GM18499 (cell line): Measurements from ENCODE around the gene DUOX2.
"Not testable (repeated sequence)": the region's sequence is repeated elsewhere in the genome, so short reads cannot be mapped to it uniquely, and the experiment has no call there.

ENCODE experiments used
- ATAC-seq: cut with Tn5 transposase; IDR thresholded peaks from one replicate; pipeline ENCODE4 v1.9.1; 2021; ENCODE audit warnings: moderate number of reproducible peaks; ENCODE audit not compliant: insufficient read depth, unreplicated experiment

Gene DUOX2

GRCh38 chr15:45104170-45104569 is 9.8 kb downstream of the DUOX2 start:
- not testable (repeated sequence) for ATAC-seq

DNA sequence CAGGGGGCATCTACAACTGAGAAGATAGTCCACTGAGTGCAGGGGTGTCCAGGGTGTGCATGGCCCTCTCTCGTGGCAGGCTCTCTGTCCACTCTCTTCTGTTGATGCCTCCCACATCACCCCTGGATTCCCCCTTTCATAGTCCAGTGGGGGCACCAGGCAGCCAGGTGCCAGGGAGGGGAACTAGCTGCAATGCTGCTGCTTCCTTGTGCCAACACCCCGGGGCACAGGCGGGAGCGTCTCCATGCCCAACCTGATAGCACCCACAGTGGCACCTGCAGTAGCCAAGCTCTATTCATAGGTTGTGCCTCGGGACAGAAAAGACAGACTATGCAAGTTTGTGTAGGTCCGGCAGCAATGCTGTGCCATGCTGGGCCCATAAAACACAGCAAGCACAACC is 11.7 kb downstream of the DUOX2 start:
- ATAC-seq, result no peak

- no peak for ATAC-seq
These were observed 12.2 kb downstream of the DUOX2 start for GRCh38 chr15:45101749-45102148.

GRCh38 chr15:45100884-45101625 is 12.9 kb downstream of the DUOX2 start:
- ATAC-seq, result no peak

- ATAC-seq, result no peak
These were observed 14.3 kb downstream of the DUOX2 start for GRCh38 chr15:45099549-45100165.

GRCh38 chr15:45097466-45097865 is 16.5 kb downstream of the DUOX2 start:
- no peak for ATAC-seq

GRCh38 chr15:45095661-45096060 is 18.3 kb downstream of the DUOX2 start:
- ATAC-seq, result no peak

GRCh38 chr15:45094358-45094730 is 19.6 kb downstream of the DUOX2 start:
- no peak for ATAC-seq

GRCh38 chr15:45093622-45094357 is 20.2 kb downstream of the DUOX2 start:
- no peak for ATAC-seq

DNA sequence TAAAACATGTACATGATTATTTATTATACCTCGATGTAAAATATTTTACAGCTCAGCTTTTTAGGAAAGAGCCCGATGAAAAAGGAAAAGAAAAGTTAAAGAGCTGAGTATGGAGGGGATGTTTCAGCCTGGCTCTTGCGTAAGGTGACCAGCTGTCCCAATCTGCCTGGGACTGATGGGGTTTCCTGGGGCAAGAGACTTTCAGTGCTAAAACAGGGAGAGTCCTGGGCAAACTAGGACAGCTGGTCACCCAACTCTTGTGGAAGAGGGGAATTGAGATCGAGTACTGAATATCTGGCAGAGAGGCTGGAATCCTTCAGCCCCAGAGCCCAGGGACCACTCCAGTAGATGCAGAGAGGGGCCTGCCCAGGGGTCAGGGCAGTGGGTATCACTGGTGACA is 21.0 kb downstream of the DUOX2 start:
- no peak for ATAC-seq

DNA sequence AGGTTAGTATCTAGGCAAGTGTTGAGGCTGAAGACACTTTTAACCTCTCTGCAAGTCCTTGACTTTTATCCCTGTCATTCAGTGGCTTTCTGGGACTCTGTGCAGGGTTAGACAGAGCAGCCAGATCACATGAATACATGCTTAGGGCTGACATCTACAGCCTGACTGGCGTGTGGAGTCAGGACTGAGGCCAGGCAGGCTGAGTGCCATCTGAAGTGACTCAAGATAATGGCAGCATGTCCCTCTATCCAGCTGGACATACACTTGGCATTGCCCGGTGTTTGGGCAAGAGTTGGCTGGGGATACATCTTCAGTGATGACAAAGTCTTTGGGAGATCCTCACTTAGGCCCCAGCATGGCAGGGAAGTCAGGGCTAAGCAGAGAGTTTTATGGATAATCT is 22.4 kb downstream of the DUOX2 start:
- ATAC-seq, result no peak

DNA sequence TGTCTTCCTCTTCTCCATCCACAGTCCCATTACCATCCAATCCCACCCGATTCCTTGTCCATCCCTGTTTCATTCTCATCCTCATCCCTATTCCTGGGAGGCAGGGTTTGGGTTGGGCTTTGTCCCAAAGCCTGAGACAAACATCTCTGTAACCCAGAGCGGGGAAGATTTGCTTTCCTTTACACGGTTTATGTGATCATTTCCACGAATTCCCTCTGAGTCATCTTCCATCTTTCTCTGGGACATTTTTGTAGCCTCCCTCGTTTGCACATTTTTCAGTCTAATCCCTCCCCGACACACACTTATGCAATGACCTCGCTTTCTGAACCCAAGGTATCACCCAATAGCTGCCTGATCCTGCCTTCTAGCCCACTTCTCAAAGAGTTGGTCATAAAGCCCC is 22.8 kb downstream of the DUOX2 start:
- no peak for ATAC-seq

GRCh38 chr15:45089712-45090373 is 24.1 kb downstream of the DUOX2 start:
- no peak for ATAC-seq

DNA sequence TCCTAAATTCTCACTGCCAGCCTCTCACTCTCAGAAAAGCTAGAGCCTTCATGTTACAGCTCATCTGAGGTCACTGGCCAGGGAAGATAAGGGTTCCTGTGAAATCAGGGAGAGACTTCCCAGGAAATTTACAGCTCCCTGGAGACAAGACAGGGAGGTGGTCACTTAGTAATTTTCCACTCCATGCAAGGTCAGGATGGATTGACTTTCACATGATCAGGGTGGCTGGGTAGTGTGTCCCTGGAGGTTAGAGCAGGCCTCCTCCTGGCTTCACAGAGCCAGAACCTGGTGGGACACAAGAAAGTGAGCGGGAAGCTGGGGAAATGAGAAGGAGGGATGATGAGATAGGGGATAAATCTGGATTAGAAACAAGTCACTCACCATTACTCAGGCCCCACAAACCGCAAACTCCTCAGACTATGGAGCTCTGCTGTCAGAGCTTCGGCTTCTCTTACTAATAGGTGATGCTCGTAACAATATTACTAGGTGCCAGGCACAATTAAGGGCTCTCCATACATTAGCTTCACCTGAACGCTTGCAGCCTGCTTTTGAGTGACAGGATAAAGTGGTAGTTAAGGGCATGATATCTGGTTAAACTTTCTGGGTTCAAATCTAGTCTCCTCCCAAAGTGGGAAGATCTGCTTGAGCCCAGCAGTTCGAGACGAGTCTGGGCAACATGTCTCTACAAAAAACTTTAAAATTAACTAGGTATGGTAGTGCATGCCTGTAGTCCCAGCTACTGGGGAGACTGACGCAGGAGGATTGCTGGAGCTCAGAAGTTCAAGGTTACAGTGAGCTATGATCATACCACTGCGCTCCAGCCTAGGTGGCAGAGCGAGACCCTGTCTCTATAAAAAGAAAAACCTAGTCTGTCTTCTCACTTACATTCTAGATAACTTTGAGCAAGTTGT is 24.9 kb downstream of the DUOX2 start:
- ATAC-seq, result no peak

- no peak for ATAC-seq
These were observed 26.5 kb downstream of the DUOX2 start for GRCh38 chr15:45087513-45087912.

GRCh38 chr15:45084163-45084562 is 29.8 kb downstream of the DUOX2 start:
- ATAC-seq, result no peak

DNA sequence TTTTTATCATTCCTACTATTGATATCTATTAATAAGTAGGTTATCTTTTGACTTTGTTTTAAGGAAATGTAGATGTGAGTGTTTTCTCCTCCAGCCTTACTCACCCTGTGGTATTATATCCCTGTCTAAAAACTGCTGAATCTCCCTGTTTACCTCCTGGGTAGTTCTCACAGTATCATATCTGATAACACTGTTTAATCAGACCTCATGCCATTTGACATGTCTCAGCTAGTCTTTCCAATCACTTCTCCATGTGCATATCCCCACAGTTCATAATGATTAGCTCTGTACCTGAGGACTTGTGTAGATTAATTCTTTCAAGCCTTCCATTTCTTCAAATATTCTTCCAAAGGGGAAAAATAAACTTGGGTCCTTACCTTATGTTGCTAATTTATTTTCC is 30.7 kb downstream of the DUOX2 start:
- ATAC-seq, result no peak

GRCh38 chr15:45082412-45082811 is 31.6 kb downstream of the DUOX2 start:
- not testable (repeated sequence) for ATAC-seq

- ATAC-seq, result not testable (repeated sequence)
These were observed 33.4 kb downstream of the DUOX2 start for GRCh38 chr15:45080593-45080992.
